HG03571 (cell line): Measurements from ENCODE around the gene RUVBL2.

Experiments used
- ATAC-seq: cut with Tn5 transposase; IDR thresholded peaks from one replicate; pipeline ENCODE4 v1.9.1; 2021; ENCODE audit not compliant: unreplicated experiment

RUVBL2 gene

GRCh38 chr19:48993175-48994034 lies at the start of gene RUVBL2, which contains the start of gene GYS1:
RUVBL2 (plus strand) TSS chr19:48993887; CDS start chr19:48993912, 25 bp downstream.
GYS1 (minus strand) TSS chr19:48993309; CDS start chr19:48993112, 197 bp downstream.
- ATAC-seq = peak; percentile 80

- no peak for ATAC-seq
Observed at GRCh38 chr19:48945415-48945814, 48.3 kb upstream of the RUVBL2 start.

DNA sequence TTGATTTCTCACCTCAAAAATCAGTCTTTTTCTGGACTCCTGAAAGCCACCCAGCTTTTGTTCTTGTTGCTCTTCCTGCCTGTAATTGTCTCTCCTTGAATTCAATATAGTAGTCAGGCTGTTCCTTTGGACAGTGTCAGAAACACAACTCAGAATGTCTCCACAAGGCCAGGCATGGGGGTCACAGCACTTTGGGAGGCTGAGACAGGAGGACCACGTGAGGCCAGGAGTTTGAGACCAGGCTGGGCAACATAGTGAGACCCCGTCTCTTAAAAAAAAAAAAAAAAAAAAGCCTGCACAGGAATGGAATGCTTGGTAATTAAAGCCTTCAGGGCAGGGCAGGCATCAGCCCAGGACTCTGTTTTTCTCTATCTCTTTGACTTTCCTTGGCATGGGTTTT lies 47.9 kb upstream of the RUVBL2 start:
- ATAC-seq = no peak

DNA sequence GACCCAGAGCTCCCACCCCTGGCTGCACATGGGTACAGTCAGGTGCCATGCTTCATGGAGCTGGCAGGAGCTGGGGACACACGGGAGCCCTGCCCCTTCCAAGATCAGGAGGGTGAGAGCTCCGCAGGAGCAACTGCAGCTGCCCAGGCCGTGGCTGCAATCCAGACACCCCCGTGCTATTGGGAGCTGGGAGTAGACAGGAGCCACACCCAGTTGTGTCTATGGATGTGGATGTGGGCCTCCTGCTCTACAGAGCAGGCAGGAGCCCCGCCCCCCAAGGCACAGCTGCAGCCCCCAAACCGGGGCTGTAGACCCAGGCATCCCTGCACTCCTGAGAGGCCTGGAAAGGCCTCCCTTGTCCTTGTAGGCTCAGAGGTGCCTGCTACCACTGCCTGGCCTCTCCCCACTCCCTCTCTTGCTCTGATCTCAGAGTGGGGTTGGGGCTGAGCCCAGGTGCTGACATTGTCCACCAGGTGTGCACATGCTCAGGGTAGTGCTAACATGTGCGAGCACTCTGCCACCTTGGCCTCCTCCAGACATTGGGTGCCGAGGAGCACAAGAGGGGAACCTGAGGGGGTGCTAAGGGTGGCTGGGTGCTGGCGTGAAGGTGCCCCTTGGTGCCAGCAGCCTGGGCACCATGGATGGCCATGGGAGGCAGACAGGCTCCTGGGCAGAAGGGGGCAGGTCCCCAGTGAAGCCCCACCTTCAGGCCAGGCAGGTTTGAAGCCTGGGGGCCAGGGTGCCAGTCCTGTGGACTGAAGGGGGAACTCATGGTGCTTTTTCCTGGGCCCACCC lies 47.0 kb upstream of the RUVBL2 start:
- ATAC-seq = no peak

DNA sequence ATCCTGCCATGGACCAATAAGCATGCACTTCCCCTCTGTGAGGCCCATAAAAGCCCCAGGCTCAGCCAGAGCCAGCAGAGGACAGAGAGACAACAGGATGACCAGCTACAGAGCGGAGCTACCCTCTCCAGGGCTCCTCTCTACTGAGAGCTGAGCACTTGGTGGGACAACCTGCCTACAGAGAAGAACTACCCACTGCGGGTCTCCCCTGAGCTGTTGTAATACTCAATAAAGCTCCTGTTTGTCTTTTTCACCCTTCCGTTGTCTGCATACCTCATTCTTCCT lies 46.5 kb upstream of the RUVBL2 start:
- no peak for ATAC-seq

DNA sequence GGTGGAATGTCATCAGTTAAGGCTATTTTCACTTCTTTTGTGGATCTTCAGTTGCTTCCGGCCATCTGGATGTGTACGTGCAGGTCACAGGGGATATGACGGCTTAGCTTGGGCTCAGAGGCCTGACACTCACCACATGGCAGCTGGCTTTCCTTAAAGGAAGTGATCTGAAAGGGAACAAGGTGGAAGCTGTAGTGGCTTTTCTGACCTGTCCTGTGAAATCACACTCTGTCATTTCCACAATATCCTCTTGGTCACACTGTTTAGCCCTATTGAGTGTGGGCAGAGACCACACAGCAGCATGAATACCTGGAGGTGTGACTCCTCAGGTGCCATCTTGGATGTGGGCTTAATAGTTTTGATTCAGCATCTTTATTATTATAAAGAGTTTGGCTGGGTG lies 43.5 kb upstream of the RUVBL2 start:
- ATAC-seq = no peak

DNA sequence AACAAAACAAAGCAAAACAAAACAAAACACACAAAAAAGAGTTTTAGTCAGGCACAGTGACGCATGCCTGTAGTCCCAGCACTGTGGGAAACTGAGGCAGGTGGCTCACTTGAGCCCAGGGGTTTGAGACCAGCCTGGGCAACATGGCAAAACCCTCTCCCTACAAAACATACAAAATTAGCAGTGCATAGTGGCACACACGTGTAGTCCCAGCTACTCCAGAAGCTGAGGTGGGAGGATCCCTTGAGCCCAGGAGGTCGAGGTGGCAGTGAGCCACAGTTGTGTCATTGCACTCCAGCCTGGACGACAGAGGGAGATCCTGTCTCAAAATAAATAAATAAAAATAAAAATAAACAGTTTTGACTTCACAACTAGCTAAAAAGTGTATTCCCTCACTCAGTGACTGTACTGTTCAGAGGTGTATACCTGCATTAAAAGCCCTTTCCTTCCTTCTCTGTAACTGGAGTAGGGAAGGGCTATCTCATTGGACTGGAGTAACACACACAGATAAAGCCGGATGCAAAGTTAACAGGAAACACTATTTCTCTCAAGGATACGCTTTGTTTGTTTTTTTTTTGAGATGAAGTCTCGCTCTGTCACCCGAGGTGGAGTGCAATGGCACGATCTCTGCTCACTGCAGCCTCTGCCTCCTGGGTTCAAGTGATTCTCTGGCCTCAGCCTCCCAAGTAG lies 42.7 kb upstream of the RUVBL2 start:
- no peak for ATAC-seq

- no peak for ATAC-seq
Observed at GRCh38 chr19:48953141-48953540, 40.5 kb upstream of the RUVBL2 start.

GRCh38 chr19:48953990-48954594 lies 39.6 kb upstream of the RUVBL2 start:
- ATAC-seq = no peak

DNA sequence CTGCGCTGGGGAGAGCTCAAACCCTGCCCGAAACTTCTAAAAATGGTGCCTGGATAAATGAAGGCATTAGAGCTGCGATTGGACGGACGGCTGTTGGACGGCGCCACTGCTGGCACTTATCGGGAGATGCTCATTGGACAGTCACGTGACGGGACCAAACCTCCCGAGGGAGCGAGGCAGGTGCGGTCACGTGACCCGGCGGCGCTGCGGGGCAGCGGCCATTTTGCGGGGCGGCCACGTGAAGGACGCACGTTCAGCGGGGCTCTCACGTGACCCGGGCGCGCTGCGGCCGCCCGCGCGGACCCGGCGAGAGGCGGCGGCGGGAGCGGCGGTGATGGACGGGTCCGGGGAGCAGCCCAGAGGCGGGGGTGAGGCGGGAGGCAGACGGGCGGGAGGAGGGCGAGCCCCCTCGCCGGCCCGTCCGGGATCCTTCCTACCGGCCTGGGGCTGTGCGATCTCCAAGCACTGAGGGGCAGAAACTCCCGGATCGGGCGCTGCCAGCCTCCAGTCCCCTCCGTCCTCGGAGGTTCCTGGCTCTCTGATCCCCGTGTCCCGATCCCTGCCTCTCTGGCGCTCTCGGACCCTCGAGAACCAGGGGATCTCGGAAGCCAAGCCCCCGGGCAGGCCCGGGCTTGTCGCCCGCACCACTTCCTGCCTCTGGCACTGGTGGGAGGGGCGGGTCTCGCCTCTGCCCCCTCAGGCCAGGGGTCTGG lies 38.9 kb upstream of the RUVBL2 start, which contains the start of gene BAX:
BAX (plus strand) TSS at position 281 of the 713 bp plus-strand sequence; CDS start at position 335, 54 bp downstream.
- peak; percentile 77 for ATAC-seq

DNA sequence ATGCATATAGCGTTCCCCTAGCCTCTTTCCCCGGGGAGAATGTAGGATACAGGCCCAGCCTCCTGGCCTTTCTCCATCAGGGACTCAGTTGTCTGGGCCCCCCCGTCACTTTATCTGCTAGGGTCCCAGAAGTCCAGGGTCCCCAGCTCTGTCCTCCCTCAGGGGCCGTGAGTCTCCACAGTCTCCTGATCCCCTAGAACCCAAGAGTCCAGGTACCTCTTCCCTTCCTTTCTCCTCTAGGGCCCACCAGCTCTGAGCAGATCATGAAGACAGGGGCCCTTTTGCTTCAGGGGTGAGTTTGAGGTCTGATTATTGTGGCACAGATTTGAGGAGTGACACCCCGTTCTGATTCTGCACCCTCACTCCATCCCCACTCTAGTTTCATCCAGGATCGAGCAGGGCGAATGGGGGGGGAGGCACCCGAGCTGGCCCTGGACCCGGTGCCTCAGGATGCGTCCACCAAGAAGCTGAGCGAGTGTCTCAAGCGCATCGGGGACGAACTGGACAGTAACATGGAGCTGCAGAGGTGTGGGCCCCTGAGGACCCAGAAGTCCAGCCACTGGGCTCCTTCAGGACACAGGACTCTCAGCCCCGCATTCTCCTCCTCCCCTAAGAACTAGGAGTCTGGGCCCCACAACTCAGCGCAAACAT lies 38.3 kb upstream of the RUVBL2 start:
- no peak for ATAC-seq

- no peak for ATAC-seq
Observed at GRCh38 chr19:48958006-48958405, 35.7 kb upstream of the RUVBL2 start.

DNA sequence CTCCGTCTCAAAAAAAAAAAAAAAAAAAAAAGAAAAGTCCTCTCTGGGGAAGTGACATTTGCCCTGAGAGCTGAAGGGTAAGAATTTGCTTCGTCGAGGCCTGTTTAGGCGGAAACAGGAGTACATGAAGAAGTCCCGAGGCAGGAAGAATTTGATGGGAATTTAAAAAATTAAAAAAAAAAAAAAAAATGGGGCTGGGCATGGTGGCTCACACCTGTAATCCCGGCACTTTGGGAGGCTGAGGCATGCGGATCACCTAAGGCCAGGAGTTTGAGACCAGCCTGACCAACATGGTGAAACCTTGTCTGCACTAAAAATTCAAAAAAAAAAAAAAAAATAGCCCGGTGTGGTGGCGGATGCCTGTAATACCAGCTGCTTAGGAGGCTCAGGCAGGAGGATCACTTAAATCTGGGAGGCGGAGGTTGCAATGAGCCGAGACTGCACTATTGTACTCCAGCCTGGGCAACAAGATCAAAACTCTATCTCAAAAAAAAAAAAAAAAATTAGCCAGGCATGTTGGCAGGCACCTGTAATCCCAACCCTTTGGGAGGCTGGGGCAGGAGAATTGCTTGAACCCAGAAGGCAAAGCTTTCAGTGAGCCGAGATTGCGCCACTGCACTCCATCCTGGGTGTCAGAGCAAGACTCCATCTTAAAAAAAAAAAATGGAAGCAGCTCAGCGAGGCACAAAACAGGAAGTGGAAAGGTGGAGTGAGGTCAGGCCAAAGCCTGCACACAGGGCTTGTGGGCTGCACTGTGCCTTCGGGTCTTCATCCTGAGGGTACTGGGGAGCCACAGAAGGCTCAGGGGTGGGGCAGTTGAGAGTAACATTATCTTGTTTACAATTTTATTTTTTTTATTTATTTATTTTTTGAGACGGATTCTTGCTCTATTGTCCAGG lies 34.1 kb upstream of the RUVBL2 start:
- no peak for ATAC-seq

DNA sequence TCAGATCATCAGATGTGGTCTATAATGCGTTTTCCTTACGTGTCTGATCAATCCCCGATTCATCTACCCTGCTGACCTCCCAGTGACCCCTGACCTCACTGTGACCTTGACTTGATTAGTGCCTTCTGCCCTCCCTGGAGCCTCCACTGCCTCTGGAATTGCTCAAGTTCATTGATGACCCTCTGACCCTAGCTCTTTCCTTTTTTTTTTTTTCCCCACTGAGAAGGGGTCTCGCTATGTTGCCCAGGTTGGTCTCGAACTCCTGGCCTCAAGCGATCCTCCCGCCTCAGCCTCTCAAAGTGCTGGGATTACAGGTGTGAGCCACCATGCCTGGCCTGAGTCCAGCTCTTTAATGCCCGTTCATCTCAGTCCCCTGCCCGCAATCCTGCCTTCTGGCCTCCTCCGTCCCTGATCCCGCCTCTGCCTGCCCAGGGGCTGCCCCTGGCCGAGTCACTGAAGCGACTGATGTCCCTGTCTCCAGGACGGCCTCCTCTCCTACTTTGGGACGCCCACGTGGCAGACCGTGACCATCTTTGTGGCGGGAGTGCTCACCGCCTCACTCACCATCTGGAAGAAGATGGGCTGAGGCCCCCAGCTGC lies 32.5 kb upstream of the RUVBL2 start:
- ATAC-seq = no peak

DNA sequence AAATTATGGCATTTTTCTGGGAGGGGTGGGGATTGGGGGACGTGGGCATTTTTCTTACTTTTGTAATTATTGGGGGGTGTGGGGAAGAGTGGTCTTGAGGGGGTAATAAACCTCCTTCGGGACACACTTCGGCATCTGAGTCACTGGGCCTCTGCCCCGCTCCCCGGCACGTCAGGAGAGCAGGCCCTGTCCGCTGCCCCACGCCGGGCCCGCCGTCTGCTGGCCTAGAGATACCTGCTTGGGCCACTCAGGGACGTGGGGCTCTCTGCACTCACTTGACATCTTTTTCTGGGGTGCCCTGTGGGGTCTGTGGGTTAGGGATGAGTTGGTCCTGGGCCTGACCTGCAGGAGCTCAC lies 32.0 kb upstream of the RUVBL2 start:
- no peak for ATAC-seq

DNA sequence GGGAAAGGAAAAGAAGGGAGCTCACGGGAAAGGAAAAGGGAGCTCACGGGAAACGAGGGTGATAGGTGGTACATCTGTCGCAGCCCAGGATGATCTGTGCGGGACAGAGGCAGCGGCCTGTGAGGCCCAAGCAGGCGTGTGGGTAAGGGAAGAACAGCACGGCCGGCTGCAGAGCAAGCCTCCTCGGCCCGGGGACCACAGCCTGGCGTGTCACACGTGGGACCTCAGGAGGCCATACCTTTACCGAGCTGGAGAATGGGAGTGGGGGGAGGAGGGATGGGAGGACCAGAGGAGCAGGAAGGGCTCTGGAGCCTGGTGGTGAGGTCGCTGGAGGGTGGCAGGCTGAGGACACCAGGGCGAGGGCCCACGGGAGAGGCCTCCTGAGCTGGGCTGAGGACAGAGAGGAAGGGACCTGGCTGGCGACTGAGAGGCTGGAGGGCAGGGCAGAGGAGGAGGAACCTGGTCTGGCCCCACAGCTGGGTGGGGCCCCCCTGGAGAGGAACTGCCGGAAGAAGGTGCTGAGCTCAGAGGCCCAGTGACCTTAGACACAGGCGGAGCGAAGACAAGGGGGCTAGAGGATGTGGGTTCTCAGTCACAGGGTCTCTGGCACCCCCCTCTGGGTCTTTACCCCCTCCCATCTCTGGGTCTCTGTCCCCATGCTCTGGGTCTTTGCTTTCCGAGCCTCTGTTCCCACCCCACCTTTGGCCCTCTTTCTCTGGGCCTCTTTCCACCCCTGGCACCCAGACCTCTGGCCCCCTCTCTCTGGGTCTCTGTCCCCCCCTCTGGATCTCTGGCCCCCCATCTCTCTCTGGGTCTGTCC lies 31.4 kb upstream of the RUVBL2 start:
- peak; percentile 39 for ATAC-seq

GRCh38 chr19:48962849-48963165 lies 30.9 kb upstream of the RUVBL2 start:
- no peak for ATAC-seq
